HCT116 (cell line): Measurements from ENCODE around the gene BFSP1. TPM values are rescaled to one million over a fixed set of nuclear protein-coding genes. Genes with fewer than 3 reads are reported as not detected.

ENCODE experiments used
- ATAC-seq: fragments of 200-7000 bp; cut with Tn5 transposase; 2 replicates; pipeline ENCODE4 v1.9.1; 2020; ENCODE audit warnings: mild to moderate bottlenecking, moderate library complexity
- BruUV-seq: library from RNA; stranded (reverse); fragments of 400-500 nt; replicated peaks from 2 replicates; lab custom pipeline; 2021; lab: Mats Ljungman, UMichigan
- CTCF ChIA-PET: fragments of 300-600 bp; sonication (Branson Sonifier 250); formaldehyde crosslinking; loops from one replicate; lab custom pipeline; 2021; ENCODE audit warnings: antibody characterized with exemption; lab: Charles Lee
- POLR2A ChIA-PET: fragments of 300-600, 350-600 bp; sonication (Branson Sonifier 250); formaldehyde crosslinking; loops from one replicate; lab custom pipeline; 2021; ENCODE audit warnings: antibody characterized with exemption; lab: Charles Lee
- RAD21 ChIA-PET, 2 experiments: fragments of 300-600 bp; sonication (Branson Sonifier 250); formaldehyde crosslinking; loops; one replicate each; lab custom pipeline; 2023; ENCODE audit warnings: low total read pairs in 2 of 2; ENCODE audit not compliant: uncharacterized antibody in 2 of 2, unreplicated experiment in 2 of 2, low non-redundant PET in 1 of 2; lab: Charles Lee
- DNase-seq: peaks from one replicate; pipeline ENCODE4 v3.0.0-alpha.2; 2010; ENCODE audit warnings: low read depth, low spot score
- H2AFZ ChIP-seq: fragments of 200-600 bp; shearing (Covaris generic), sonication (generic); 2 replicates; pipeline ENCODE4 v1.6.1; 2017; ENCODE audit warnings: low read depth, mixed run types, mixed read lengths, antibody characterized with exemption, low read length; ENCODE audit not compliant: poor library complexity, severe bottlenecking
- H3K27ac ChIP-seq: 2 replicates; pipeline ENCODE4 v1.5.1; 2012; ENCODE audit warnings: low read depth, low read length
- H3K27me3 ChIP-seq: fragments of 200-600 bp; sonication (generic); 2 replicates; pipeline ENCODE4 v1.6.1; 2016; ENCODE audit warnings: mixed run types, low read length, mixed read lengths; ENCODE audit not compliant: insufficient read depth
- H3K36me3 ChIP-seq, 2 experiments: fragments of 200-500 bp in 1 of 2; fragments of 200-600 bp in 1 of 2; sonication (Bioruptor generic) in 1 of 2; sonication (generic) in 1 of 2; 2 replicates each; pipeline versions ENCODE4 v1.5.1 to v1.6.1; 2014 to 2016; ENCODE audit warnings: low read length in 2 of 2, inconsistent platforms in 1 of 2, mixed read lengths in 1 of 2, mixed run types in 1 of 2; ENCODE audit not compliant: insufficient read depth in 2 of 2, control insufficient read depth in 1 of 2
- H3K4me1 ChIP-seq, 2 experiments: fragments of 200-600 bp in 1 of 2; sonication (generic) in 1 of 2; 2 replicates each; pipeline versions ENCODE4 v1.5.1 to v1.6.1; 2012 to 2017; ENCODE audit warnings: low read length in 2 of 2, inconsistent platforms in 1 of 2, mild to moderate bottlenecking in 1 of 2, mixed read lengths in 1 of 2, mixed run types in 1 of 2, moderate library complexity in 1 of 2; ENCODE audit not compliant: insufficient read depth in 2 of 2, control insufficient read depth in 1 of 2
- H3K4me2 ChIP-seq: fragments of 200-600 bp; sonication (generic); 2 replicates; pipeline ENCODE4 v1.6.1; 2017; ENCODE audit warnings: mixed run types, low read length, mixed read lengths
- H3K4me3 ChIP-seq, 2 experiments: fragments of 200-600 bp in 1 of 2; sonication (generic) in 1 of 2; replicated peaks in 1 of 2; 2 replicates each; pipeline ENCODE4 v1.5.1; 2011 to 2016; ENCODE audit warnings: low read length in 2 of 2, control low read depth in 1 of 2, low read depth in 1 of 2, mild to moderate bottlenecking in 1 of 2, mixed read lengths in 1 of 2, mixed run types in 1 of 2
- H3K79me2 ChIP-seq: fragments of 200-600 bp; sonication (generic); 2 replicates; pipeline ENCODE4 v1.6.1; 2017; ENCODE audit warnings: mild to moderate bottlenecking, mixed run types, low read length, moderate library complexity, mixed read lengths; ENCODE audit not compliant: insufficient read depth
- H3K9ac ChIP-seq: fragments of 200-600 bp; sonication (generic); 2 replicates; pipeline ENCODE4 v1.6.1; 2016; ENCODE audit warnings: low read length, mixed read lengths
- H3K9me2 ChIP-seq: fragments of 200-600 bp; sonication (generic), shearing (Covaris generic); 2 replicates; pipeline ENCODE4 v1.6.1; 2017; ENCODE audit warnings: mixed run types, mild to moderate bottlenecking, moderate library complexity; ENCODE audit not compliant: insufficient read depth
- H3K9me3 ChIP-seq, 2 experiments: fragments of 200-500 bp in 1 of 2; fragments of 200-600 bp in 1 of 2; sonication (Bioruptor generic) in 1 of 2; sonication (generic) in 1 of 2; 2 replicates each; pipeline ENCODE4 v1.6.1; 2014 to 2017; ENCODE audit warnings: low read length in 2 of 2, mixed read lengths in 2 of 2, inconsistent platforms in 1 of 2, low read depth in 1 of 2, mild to moderate bottlenecking in 1 of 2, mixed run types in 1 of 2, moderate library complexity in 1 of 2; ENCODE audit not compliant: control insufficient read depth in 1 of 2, insufficient read depth in 1 of 2
- H4K20me1 ChIP-seq: fragments of 200-600 bp; sonication (generic), shearing (Covaris generic); 2 replicates; pipeline ENCODE4 v1.6.1; 2017; ENCODE audit warnings: mixed run types, mild to moderate bottlenecking, moderate library complexity; ENCODE audit not compliant: insufficient read depth
- CEBPB ChIP-seq: IDR thresholded peaks from 2 replicates; pipeline ENCODE4 v1.6.1; 2012; ENCODE audit warnings: low read depth
- EZH2phosphoT487 ChIP-seq: fragments of 200-600 bp; IDR thresholded peaks from 2 replicates; pipeline ENCODE4 v1.6.1; 2018; ENCODE audit warnings: antibody characterized with exemption, borderline replicate concordance
- FOSL1 ChIP-seq: IDR thresholded peaks from 2 replicates; pipeline ENCODE4 v1.6.1; 2012; ENCODE audit warnings: low read depth
- JUND ChIP-seq: IDR thresholded peaks from 2 replicates; pipeline ENCODE4 v1.6.1; 2012
- POLR2A ChIP-seq: IDR thresholded peaks from 2 replicates; pipeline ENCODE4 v1.7.0; 2011; ENCODE audit warnings: borderline replicate concordance; ENCODE audit not compliant: insufficient read depth, insufficient read length; ENCODE audit errors: extremely low read depth
- SRF ChIP-seq: IDR thresholded peaks from 2 replicates; pipeline ENCODE4 v1.6.1; 2012; ENCODE audit warnings: low read depth
- ZFX ChIP-seq: fragments of 450-650 bp; IDR thresholded peaks from 2 replicates; pipeline ENCODE4 v1.6.1; 2017
- intact Hi-C: fragments of 100-400 bp; cut with micrococcal nuclease; formaldehyde crosslinking; loops from 2 replicates; pipeline ENCODE4 v1.10.0; 2022
- total RNA-seq: library from RNA; stranded (reverse); gene quantifications from one replicate; pipeline ENCODE4 v1.2.1, GENCODE V29; 2021; ENCODE audit not compliant: unreplicated experiment
- TF ChIP-seq, protein P1 (sequence below): IDR thresholded peaks from 2 replicates; pipeline ENCODE4 v1.6.1; 2012; ENCODE audit warnings: low read depth
- TF ChIP-seq, protein P2 (sequence below), 3 experiments: fragments of 200-600 bp in 1 of 3; sonication (generic) in 1 of 3; IDR thresholded peaks in 2 of 3; conservative IDR thresholded peaks in 1 of 3; 2 replicates each; pipeline ENCODE4 v1.5.1; 2012 to 2017; ENCODE audit warnings: low read depth in 2 of 3, low read length in 2 of 3, antibody characterized with exemption in 1 of 3, borderline replicate concordance in 1 of 3, control low read depth in 1 of 3, mild to moderate bottlenecking in 1 of 3, mixed read lengths in 1 of 3, mixed run types in 1 of 3, moderate library complexity in 1 of 3; ENCODE audit not compliant: insufficient read depth in 1 of 3
- TF ChIP-seq, protein P3 (sequence below): IDR thresholded peaks from 2 replicates; pipeline ENCODE4 v1.6.1; 2011; ENCODE audit warnings: mild to moderate bottlenecking, low read length, moderate library complexity; ENCODE audit not compliant: insufficient replicate concordance; ENCODE audit errors: extremely low read depth

The BFSP1 gene
- total RNA-seq, 1 experiment from 2014 or later: 8.8 TPM

DNA sequence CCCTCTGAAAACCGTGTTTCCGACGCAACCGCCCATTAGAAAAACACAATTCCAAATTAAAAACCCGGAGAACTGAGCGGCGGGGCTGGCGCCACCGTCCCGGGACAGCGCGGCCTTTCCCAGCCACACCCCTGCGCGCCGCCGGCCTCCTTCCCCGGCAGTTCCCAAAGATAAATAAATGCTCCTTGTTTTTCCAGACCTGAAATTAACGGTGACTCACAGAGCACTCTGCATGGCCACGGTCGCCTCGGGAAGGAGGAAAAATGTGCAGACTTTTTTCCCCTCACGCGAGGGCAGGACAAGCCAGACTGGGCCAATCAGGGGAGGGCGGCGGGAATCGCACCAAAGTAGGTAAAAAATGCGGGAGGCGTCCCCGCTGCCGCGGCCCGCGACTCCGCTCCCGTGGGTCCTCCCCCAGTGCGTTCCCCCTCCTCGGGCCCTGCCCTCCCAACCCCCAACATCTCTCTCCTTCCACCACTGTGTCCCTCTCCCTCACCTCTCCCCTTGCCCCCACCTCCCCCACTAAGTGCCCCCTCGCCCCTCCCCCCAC is 37.9 kb upstream of the BFSP1 start (continued):
- TF ChIP-seq, protein P1, sequence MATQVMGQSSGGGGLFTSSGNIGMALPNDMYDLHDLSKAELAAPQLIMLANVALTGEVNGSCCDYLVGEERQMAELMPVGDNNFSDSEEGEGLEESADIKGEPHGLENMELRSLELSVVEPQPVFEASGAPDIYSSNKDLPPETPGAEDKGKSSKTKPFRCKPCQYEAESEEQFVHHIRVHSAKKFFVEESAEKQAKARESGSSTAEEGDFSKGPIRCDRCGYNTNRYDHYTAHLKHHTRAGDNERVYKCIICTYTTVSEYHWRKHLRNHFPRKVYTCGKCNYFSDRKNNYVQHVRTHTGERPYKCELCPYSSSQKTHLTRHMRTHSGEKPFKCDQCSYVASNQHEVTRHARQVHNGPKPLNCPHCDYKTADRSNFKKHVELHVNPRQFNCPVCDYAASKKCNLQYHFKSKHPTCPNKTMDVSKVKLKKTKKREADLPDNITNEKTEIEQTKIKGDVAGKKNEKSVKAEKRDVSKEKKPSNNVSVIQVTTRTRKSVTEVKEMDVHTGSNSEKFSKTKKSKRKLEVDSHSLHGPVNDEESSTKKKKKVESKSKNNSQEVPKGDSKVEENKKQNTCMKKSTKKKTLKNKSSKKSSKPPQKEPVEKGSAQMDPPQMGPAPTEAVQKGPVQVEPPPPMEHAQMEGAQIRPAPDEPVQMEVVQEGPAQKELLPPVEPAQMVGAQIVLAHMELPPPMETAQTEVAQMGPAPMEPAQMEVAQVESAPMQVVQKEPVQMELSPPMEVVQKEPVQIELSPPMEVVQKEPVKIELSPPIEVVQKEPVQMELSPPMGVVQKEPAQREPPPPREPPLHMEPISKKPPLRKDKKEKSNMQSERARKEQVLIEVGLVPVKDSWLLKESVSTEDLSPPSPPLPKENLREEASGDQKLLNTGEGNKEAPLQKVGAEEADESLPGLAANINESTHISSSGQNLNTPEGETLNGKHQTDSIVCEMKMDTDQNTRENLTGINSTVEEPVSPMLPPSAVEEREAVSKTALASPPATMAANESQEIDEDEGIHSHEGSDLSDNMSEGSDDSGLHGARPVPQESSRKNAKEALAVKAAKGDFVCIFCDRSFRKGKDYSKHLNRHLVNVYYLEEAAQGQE: no peak
- TF ChIP-seq EZH2phosphoT487: no peak
- TF ChIP-seq, protein P2, sequence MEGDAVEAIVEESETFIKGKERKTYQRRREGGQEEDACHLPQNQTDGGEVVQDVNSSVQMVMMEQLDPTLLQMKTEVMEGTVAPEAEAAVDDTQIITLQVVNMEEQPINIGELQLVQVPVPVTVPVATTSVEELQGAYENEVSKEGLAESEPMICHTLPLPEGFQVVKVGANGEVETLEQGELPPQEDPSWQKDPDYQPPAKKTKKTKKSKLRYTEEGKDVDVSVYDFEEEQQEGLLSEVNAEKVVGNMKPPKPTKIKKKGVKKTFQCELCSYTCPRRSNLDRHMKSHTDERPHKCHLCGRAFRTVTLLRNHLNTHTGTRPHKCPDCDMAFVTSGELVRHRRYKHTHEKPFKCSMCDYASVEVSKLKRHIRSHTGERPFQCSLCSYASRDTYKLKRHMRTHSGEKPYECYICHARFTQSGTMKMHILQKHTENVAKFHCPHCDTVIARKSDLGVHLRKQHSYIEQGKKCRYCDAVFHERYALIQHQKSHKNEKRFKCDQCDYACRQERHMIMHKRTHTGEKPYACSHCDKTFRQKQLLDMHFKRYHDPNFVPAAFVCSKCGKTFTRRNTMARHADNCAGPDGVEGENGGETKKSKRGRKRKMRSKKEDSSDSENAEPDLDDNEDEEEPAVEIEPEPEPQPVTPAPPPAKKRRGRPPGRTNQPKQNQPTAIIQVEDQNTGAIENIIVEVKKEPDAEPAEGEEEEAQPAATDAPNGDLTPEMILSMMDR (IDR thresholded peaks at IDR 0.05 in 2 of 3, conservative IDR thresholded peaks at IDR 0.05 in 1 of 3; ENCODE audit: borderline replicate concordance in 1 of 3, insufficient read depth in 1 of 3, low read depth in 2 of 3, low read length in 2 of 3): no peak
- peak; percentile 62 for TF ChIP-seq FOSL1
- TF ChIP-seq CEBPB: no peak
- TF ChIP-seq SRF: peak; percentile 78; the same call in 1 of the 2 replicates
- peak; percentile 24; the same call in 1 of the 2 replicates for TF ChIP-seq JUND

DNA sequence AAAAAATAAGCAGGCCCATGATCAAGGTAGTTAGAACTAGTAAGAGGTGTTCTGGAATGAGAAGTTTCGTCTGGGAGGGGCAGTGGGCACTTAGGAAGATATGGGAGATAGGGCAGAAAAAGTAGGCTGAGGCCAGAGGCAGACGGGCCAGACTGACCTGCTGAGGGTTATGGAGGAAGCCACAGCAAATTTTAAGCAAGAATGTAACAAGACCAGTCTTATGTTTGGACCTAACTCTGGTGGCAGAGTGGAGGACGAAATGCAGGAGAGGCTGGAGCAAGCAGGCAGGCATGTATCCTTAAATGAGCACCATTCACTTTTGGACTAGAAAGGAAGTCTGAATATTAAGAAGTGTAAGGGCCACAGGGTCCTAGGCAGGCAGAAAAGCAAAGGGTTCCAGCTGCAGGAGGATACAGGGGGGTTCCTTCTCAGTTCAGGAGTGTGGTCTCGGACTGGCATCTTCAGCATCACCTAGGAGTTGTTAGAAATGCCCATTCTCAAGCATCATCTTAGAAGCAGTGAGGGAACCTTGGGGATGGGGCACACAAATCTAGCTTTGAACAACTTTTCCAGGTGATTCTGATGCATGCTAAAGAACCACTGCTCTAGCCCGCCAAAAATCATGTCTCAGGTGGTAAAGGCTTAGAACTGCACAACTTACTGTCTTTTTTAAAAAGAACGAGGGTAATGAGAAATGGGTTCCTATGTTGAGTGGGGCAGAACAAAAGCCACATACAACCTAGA is 37.0 kb upstream of the BFSP1 start:
- RAD21 ChIA-PET: no interaction called here
- CTCF ChIA-PET: no interaction called here

More for the DNA sequence above, 37.0 kb upstream of the BFSP1 start:
- DNase-seq (no peak), ATAC-seq (no peak)
- H3K36me3 ChIP-seq: peaks cover 0 to 2% of the 10 kb centered on the region in 2 experiments; a peak in 2 of 4 replicates
- intact Hi-C loops: no loop called here
- peaks cover 40% of the 10 kb centered on the region for H3K79me2 ChIP-seq
- H3K9me2 ChIP-seq: no peaks in the 10 kb centered on the region
- peak overlapping the region; percentile 85 for H3K4me2 ChIP-seq
- TF ChIP-seq, protein P3, sequence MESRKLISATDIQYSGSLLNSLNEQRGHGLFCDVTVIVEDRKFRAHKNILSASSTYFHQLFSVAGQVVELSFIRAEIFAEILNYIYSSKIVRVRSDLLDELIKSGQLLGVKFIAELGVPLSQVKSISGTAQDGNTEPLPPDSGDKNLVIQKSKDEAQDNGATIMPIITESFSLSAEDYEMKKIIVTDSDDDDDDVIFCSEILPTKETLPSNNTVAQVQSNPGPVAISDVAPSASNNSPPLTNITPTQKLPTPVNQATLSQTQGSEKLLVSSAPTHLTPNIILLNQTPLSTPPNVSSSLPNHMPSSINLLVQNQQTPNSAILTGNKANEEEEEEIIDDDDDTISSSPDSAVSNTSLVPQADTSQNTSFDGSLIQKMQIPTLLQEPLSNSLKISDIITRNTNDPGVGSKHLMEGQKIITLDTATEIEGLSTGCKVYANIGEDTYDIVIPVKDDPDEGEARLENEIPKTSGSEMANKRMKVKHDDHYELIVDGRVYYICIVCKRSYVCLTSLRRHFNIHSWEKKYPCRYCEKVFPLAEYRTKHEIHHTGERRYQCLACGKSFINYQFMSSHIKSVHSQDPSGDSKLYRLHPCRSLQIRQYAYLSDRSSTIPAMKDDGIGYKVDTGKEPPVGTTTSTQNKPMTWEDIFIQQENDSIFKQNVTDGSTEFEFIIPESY: no peak
- TF ChIP-seq ZFX (no peak), POLR2A (peak; percentile 8)
- BruUV-seq: no TSS peak
- POLR2A ChIA-PET: no interaction called here
- H3K27me3 ChIP-seq: no peaks in the 10 kb centered on the region
- peaks cover 22% of the 10 kb centered on the region; the same call in 1 of the 2 replicates for H4K20me1 ChIP-seq
- H3K9me3 ChIP-seq: no peaks in the 10 kb centered on the region
- peak overlapping the region; percentile 71 to 90 for H3K4me3 ChIP-seq
- H3K4me1 ChIP-seq: peaks cover 41 to 68% of the 10 kb centered on the region in 2 experiments
- no peak overlapping the region for H2AFZ ChIP-seq
- peak overlapping the region; percentile 98 for H3K27ac ChIP-seq
- H3K9ac ChIP-seq: peak overlapping the region; percentile 93
